Activated naive CD8-positive, alpha-beta T cell treated with anti-CD3 and anti-CD28 coated beads, Interleukin-2, amount 10 ng/mL, durations not matched to agents 7 days and 5 days (primary cell): ENCODE data around the gene ATP9B. TPM values are rescaled to one million over a fixed set of nuclear protein-coding genes. Genes with fewer than 3 reads are reported as not detected.

Experiments used
- ATAC-seq: fragments of 150-1000 bp; cut with Tn5 transposase; one replicate; pipeline ENCODE4 v1.10.0; 2021; ENCODE audit warnings: low read depth, moderate library complexity
- POLR2A ChIA-PET: fragments of 350-600 bp; sonication (Branson Sonifier 250); formaldehyde crosslinking; loops from one replicate; lab custom pipeline; 2021; ENCODE audit warnings: antibody characterized with exemption; lab: Charles Lee
- DNase-seq: peaks from one replicate; pipeline ENCODE4 v3.0.0; 2021
- H3K27ac Mint-ChIP-seq: one replicate; pipeline ENCODE4 v1.8.0; 2022; ENCODE audit warnings: mild to moderate bottlenecking, mixed read lengths
- H3K27me3 Mint-ChIP-seq: one replicate; pipeline ENCODE4 v1.8.0; 2022; ENCODE audit warnings: mild to moderate bottlenecking, moderate library complexity, mixed read lengths
- H3K36me3 Mint-ChIP-seq: one replicate; pipeline ENCODE4 v1.8.0; 2021; ENCODE audit warnings: mild to moderate bottlenecking, mixed read lengths
- H3K4me1 Mint-ChIP-seq: one replicate; pipeline ENCODE4 v1.8.0; 2021; ENCODE audit warnings: mixed read lengths
- H3K4me3 Mint-ChIP-seq: one replicate; pipeline ENCODE4 v1.8.0; 2022; ENCODE audit warnings: mild to moderate bottlenecking, moderate library complexity, mixed read lengths
- H3K9me3 Mint-ChIP-seq: one replicate; pipeline ENCODE4 v1.8.0; 2021; ENCODE audit warnings: mixed read lengths
- total RNA-seq, 2 experiments: library from RNA; stranded (reverse); gene quantifications; one replicate each; pipeline ENCODE4 v1.2.3, GENCODE V29; 2021

ATP9B gene, protein sequence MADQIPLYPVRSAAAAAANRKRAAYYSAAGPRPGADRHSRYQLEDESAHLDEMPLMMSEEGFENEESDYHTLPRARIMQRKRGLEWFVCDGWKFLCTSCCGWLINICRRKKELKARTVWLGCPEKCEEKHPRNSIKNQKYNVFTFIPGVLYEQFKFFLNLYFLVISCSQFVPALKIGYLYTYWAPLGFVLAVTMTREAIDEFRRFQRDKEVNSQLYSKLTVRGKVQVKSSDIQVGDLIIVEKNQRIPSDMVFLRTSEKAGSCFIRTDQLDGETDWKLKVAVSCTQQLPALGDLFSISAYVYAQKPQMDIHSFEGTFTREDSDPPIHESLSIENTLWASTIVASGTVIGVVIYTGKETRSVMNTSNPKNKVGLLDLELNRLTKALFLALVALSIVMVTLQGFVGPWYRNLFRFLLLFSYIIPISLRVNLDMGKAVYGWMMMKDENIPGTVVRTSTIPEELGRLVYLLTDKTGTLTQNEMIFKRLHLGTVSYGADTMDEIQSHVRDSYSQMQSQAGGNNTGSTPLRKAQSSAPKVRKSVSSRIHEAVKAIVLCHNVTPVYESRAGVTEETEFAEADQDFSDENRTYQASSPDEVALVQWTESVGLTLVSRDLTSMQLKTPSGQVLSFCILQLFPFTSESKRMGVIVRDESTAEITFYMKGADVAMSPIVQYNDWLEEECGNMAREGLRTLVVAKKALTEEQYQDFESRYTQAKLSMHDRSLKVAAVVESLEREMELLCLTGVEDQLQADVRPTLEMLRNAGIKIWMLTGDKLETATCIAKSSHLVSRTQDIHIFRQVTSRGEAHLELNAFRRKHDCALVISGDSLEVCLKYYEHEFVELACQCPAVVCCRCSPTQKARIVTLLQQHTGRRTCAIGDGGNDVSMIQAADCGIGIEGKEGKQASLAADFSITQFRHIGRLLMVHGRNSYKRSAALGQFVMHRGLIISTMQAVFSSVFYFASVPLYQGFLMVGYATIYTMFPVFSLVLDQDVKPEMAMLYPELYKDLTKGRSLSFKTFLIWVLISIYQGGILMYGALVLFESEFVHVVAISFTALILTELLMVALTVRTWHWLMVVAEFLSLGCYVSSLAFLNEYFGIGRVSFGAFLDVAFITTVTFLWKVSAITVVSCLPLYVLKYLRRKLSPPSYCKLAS
- 10 to 100 TPM; 34.2 to 39.0 TPM for total RNA-seq

DNA sequence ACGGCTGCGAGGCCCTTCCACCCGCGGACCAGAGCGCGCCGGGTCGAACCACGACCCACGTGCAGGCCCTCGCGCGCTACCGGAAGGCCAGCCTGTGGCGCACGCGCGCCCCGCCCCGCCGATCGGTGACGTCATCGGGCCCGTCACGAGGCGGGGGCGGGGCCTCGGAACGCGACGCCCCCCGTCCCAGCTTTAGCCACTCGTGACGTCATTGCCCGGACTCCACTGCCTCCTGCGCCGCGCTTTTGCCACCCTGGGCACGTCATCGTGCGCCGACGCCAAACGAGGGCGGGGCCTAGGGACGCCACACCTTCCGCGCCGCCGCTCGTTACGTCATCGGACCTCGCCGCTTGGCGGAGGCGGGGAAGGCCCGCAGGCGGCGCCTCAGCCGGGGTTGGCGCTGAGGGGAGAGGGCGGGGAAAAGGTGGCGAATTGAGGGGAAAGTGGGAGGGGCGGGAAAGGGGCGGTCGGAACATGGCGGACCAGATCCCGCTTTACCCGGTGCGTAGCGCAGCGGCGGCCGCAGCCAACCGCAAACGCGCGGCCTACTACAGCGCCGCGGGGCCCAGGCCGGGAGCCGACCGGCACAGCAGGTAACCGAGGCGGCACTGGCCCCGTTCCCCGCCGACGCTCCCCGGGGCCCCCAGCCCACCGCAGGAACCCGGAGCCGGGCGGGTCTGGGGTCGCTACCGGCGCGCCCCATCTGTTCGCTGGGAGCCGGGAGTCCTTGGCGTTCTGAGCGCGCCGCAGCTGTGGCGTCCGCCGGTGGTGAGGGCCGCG, at the start of gene ATP9B:
Gene ATP9B, plus strand, starts transcription at position 458 of the 780 bp plus-strand sequence. Its CDS starts 17 bp downstream, at position 475.
- POLR2A ChIA-PET: interaction anchor here (1.1 kb wide), 1 partner anchor 965 kb away, joined by 6 read pairs; the partner anchor contains the start of gene RBFA
- peaks cover 23% of the 10 kb centered on the region for H3K4me1 Mint-ChIP-seq
- peaks cover 38% of the 10 kb centered on the region for H3K36me3 Mint-ChIP-seq
- H3K4me3 Mint-ChIP-seq: peak within 1 kb of the TSS; percentile 91
- peak within 1 kb of the TSS; percentile 98 for H3K27ac Mint-ChIP-seq
- ATAC-seq: peak; percentile 81
- peak; percentile 100 for DNase-seq
- H3K27me3 Mint-ChIP-seq: no peaks in the 10 kb centered on the region
- H3K9me3 Mint-ChIP-seq: peaks cover 20% of the 10 kb centered on the region

DNA sequence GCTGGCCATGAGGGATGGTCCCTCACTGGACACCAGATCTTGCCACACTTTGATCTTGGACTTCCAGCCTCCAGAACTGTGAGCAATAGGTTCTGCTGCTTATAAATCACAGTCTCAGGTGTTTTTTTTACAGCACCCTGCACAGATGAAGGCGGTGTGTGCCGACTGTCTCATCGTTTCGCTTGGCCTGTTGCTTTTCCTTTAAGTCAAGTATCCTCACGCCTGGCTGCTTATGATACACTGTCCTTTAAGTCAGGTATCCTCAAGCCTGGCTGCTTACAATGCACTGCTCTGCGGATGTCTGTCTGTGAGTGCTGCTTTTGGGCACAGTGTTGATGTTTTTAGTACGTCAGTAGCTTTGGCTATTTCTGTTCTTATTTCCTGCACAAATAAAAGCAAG, 49.3 kb upstream of the ATP9B start:
- H3K4me1 Mint-ChIP-seq: no peaks in the 10 kb centered on the region
- H3K36me3 Mint-ChIP-seq: no peaks in the 10 kb centered on the region
- no peak overlapping the region for H3K27ac Mint-ChIP-seq
- no peaks in the 10 kb centered on the region for H3K9me3 Mint-ChIP-seq
- no peak overlapping the region for H3K4me3 Mint-ChIP-seq
- no peak for ATAC-seq
- no peak for DNase-seq
- POLR2A ChIA-PET: no interaction called here
- no peaks in the 10 kb centered on the region for H3K27me3 Mint-ChIP-seq

DNA sequence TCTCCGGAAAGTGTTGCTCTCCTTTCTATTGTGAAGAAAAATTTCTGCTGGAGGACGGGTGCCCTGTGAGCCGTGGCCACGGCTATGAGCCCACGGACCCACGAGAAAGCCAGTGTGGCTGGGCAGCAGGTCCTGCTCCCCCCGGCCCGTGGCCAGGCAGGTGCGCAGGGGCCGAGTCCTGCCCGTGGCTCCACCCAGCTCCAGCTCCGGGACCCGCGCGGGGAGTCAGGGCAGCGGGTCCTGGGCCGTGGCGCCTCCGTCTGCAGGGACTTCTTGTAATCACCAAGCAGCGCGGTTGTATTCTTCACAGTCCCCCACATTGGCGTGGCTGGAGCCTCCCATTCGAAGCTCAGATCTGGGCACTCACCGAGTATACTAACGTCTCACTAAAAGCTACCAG, 46.6 kb upstream of the ATP9B start:
- Mint-ChIP-seq H3K27ac (no peak overlapping the region), H3K27me3 (peaks cover under 1% of the 10 kb centered on the region), H3K9me3 (peaks cover 1% of the 10 kb centered on the region), H3K4me3 (no peak overlapping the region), H3K4me1 (no peaks in the 10 kb centered on the region), H3K36me3 (no peaks in the 10 kb centered on the region)
- DNase-seq: no peak
- POLR2A ChIA-PET: no interaction called here
- no peak for ATAC-seq

DNA sequence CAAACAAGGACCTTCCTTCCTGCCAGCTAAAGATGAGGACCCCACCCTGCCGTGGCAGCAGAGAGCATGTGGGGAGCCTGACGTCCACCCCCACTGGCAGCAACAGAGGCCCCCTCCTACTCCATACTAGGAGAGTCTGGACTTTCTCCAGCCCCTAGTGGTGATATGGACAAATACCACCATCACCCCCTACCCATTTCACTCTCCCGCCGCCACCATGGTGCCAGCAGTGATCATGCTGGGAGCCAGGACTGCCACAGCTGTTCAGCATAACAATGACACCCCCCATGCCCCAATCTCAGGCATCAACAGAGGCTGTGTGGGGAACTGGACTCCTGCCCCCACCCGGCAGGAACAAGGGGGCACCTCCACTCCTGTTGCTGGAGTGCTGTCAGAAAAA, 42.7 kb upstream of the ATP9B start:
- POLR2A ChIA-PET: no interaction called here
- H3K4me3 Mint-ChIP-seq: no peak overlapping the region
- H3K27me3 Mint-ChIP-seq: peaks cover 3% of the 10 kb centered on the region
- H3K4me1 Mint-ChIP-seq: no peaks in the 10 kb centered on the region
- H3K9me3 Mint-ChIP-seq: peaks cover 7% of the 10 kb centered on the region
- H3K27ac Mint-ChIP-seq: no peak overlapping the region
- H3K36me3 Mint-ChIP-seq: no peaks in the 10 kb centered on the region
- DNase-seq (no peak), ATAC-seq (no peak)

DNA sequence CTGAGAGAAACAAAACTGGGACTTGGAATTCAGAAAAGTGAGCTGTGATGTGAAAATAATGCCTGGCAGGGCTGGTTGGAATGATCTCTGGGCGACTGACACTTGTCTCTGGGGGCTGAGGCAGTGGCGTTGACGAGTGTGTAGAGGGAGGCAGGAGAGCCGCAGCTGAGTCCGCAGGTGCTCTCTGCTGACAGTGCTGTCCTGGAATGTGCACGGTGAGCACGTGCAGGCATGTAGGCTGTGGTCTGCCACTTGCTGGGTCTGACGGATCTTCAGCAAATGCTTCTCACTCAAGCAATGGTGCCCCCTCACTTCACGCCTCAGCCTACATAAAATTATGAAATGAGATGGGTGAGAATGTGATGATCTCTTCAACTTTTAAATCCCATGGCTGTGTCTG, 38.5 kb upstream of the ATP9B start:
- POLR2A ChIA-PET: interaction anchor here (0.6 kb wide), 1 partner anchor 157 kb away, joined by 3 read pairs; no protein-coding TSS in a partner anchor
- no peak for DNase-seq
- Mint-ChIP-seq H3K9me3 (peaks cover 8% of the 10 kb centered on the region), H3K27ac (no peak overlapping the region), H3K36me3 (no peaks in the 10 kb centered on the region), H3K4me3 (no peak overlapping the region), H3K27me3 (peaks cover 3% of the 10 kb centered on the region), H3K4me1 (no peaks in the 10 kb centered on the region)
- ATAC-seq: no peak

DNA sequence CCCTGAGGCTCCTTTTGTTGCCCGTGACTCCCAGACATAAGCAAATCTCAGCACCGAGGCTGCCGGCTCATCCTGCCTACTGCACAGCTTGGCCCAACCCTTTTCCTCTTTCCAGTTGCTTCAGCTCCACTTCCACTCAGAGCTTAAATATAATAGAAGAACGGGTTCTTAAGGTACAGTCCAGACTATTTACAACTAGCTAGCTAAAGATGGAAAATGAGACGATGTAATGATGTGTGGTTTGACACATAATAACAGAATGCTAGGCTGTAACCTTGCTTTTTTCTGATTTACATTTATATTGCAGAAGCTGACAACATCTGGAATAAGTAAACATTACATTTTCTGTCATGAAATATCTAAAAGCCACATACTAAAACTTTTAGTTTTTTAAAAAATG, 26.9 kb upstream of the ATP9B start:
- no peak overlapping the region for H3K27ac Mint-ChIP-seq
- no peaks in the 10 kb centered on the region for H3K27me3 Mint-ChIP-seq
- no peak for ATAC-seq
- H3K4me1 Mint-ChIP-seq: no peaks in the 10 kb centered on the region
- no peak overlapping the region for H3K4me3 Mint-ChIP-seq
- POLR2A ChIA-PET: interaction anchor here (0.6 kb wide), 1 partner anchor 212 kb away, joined by 3 read pairs; no protein-coding TSS in a partner anchor
- no peaks in the 10 kb centered on the region for H3K36me3 Mint-ChIP-seq
- DNase-seq: no peak
- peaks cover 7% of the 10 kb centered on the region for H3K9me3 Mint-ChIP-seq

DNA sequence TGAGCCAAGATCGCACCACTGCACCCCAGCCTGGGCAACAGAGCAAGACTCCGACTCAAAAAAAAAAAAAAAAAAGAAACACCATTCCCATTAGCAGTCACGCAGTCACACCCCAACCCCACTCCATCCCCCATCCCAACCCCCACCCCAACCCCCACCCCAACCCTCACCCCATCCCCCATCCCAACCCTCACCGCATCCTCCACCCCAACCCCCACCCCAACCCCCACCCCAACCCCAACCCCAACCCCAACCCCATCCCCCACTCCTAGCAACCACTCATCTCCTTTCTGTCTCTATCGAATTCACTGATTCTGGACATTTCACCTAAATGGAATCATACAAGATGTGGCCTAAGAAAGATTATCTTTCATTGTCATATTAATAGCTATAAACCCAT, 25.9 kb upstream of the ATP9B start:
- DNase-seq: no peak
- Mint-ChIP-seq H3K27ac (no peak overlapping the region), H3K4me3 (no peak overlapping the region), H3K4me1 (peaks cover 1% of the 10 kb centered on the region), H3K9me3 (peaks cover 4% of the 10 kb centered on the region), H3K36me3 (no peaks in the 10 kb centered on the region), H3K27me3 (no peaks in the 10 kb centered on the region)
- POLR2A ChIA-PET: no interaction called here
- no peak for ATAC-seq

DNA sequence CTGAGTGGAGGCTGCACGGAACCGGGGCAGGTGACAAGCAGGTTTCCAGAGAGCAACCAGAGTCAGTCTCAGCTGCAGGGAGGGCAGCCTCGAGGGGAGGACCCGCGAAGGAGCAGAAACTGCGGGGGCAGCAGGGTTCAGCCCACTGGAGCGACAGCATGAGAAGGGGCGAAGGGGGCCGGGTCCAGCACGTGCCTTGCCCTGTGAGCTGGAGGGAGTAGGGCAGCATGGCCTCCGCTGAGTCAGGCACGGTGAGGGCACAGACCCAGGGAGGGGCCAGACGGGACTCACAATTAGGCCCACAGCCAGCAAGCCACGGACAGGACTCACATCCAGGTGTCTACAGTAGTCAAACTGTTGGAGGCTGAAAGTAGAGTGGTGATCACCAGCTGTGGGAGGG, 22.7 kb upstream of the ATP9B start:
- no peaks in the 10 kb centered on the region for H3K9me3 Mint-ChIP-seq
- no peak overlapping the region for H3K4me3 Mint-ChIP-seq
- H3K27me3 Mint-ChIP-seq: no peaks in the 10 kb centered on the region
- peaks cover 1% of the 10 kb centered on the region for H3K4me1 Mint-ChIP-seq
- no peaks in the 10 kb centered on the region for H3K36me3 Mint-ChIP-seq
- H3K27ac Mint-ChIP-seq: no peak overlapping the region
- no peak for ATAC-seq
- POLR2A ChIA-PET: no interaction called here
- DNase-seq: no peak

DNA sequence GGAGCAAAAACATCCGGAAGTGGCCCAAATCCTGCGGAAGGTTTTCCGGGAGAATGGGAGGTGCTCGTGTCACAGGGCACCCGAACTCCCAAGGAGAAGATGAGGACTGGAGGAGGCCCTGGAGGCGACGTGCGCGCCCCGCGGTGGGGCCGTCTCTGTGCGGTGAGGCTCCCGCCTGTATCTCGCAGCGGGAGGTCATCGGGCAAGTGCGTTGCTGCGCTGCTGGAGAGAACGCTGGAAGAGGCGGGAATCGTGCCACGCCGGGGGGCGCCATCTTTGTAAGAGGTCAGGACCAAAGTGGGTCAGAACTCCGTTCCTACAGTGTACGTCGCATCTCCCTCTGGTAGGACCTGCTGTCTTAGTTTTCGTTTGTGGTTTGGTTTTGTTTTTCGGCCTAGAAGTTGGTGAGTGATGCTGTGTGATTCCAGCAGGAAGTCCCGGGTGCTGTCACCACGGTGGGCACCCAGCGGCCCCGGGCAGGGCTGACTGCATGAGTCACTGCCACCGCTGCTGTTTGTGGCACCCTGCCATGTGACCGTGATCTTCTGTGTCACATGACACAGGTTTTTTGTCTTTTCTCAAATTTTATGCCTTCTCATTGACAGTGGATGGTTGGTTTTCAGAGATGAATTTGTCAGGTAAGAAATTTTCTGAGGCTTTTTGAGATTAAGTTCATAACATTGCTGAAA, 21.5 kb upstream of the ATP9B start:
- H3K4me1 Mint-ChIP-seq: peaks cover 1% of the 10 kb centered on the region
- no peak overlapping the region for H3K4me3 Mint-ChIP-seq
- H3K27ac Mint-ChIP-seq: no peak overlapping the region
- DNase-seq (no peak), ATAC-seq (no peak)
- no peaks in the 10 kb centered on the region for H3K27me3 Mint-ChIP-seq
- no peaks in the 10 kb centered on the region for H3K36me3 Mint-ChIP-seq
- POLR2A ChIA-PET: no interaction called here
- no peaks in the 10 kb centered on the region for H3K9me3 Mint-ChIP-seq

DNA sequence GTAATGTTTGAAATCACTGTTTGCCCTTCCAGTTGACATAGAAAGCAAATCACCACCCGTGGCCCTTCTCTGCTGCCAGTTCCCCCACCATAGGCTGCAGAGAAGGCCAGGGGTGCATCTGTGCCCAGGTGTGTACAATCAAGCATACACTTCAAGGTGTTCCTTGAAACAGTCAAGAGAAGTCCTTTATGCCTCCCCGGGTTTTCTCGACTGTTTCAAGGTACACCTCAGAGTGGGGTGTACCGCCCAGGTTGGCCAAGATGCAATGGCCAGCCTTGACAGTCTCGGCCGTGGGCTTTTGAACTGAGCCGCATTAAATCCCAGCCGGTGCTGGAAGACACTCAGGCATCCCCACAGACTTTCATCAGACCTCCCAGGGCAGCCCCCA, 21.0 kb upstream of the ATP9B start:
- Mint-ChIP-seq H3K4me3 (no peak overlapping the region), H3K36me3 (no peaks in the 10 kb centered on the region), H3K4me1 (peaks cover 2% of the 10 kb centered on the region), H3K27ac (no peak overlapping the region), H3K27me3 (no peaks in the 10 kb centered on the region), H3K9me3 (no peaks in the 10 kb centered on the region)
- no peak for DNase-seq
- POLR2A ChIA-PET: no interaction called here
- no peak for ATAC-seq

DNA sequence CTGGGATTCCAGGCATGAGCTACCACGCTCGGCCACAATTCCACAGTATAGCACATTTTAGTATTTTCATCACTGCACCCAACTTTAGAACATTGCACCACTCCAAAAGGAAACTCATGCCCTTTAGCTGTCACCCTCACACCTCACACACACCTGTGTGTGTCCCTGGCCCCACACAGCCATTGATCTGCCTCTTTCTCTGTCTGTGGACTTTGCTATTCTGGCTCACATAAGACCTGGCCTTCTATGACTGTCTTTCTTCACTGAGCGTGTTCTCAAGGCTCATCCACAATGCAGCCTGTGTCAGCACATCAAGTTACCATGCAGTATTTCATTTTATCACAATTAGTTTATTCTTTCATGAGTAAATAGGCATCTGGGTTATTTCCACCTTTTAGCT, 19.7 kb upstream of the ATP9B start:
- DNase-seq (no peak), ATAC-seq (no peak)
- Mint-ChIP-seq H3K27ac (no peak overlapping the region), H3K4me3 (no peak overlapping the region), H3K4me1 (peaks cover 2% of the 10 kb centered on the region), H3K27me3 (no peaks in the 10 kb centered on the region), H3K9me3 (no peaks in the 10 kb centered on the region), H3K36me3 (no peaks in the 10 kb centered on the region)
- POLR2A ChIA-PET: no interaction called here

DNA sequence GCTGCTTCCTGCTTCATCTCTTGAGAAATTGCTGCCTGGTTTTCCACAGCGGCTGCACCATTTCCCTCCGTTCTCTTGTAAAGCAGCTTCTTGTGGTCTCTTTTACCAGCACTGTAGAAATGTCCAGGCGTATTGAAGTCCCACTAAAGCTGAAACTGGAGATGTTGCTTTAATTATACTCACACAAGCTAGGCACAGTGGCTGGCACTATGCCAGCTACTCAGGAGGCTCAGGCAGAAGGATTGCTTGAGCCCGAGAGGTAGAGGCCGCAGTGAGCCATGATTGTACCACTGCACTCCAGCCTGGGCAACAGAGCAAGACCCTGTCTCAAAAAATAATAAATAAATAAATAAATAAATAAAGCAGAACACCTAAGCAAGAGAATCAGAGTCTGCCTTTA, 19.2 kb upstream of the ATP9B start:
- no peak for ATAC-seq
- POLR2A ChIA-PET: no interaction called here

More for the DNA sequence above, 19.2 kb upstream of the ATP9B start:
- no peak for DNase-seq
- Mint-ChIP-seq H3K36me3 (no peaks in the 10 kb centered on the region), H3K27ac (no peak overlapping the region), H3K4me3 (no peak overlapping the region), H3K9me3 (no peaks in the 10 kb centered on the region), H3K27me3 (no peaks in the 10 kb centered on the region), H3K4me1 (peaks cover 2% of the 10 kb centered on the region)
